Karpas-422 (cell line): ENCODE measurements around the gene CYP1A2. TPM values are rescaled to one million over a fixed set of nuclear protein-coding genes. Genes with fewer than 3 reads are reported as not detected.
"Not testable (repeated sequence)": the region's sequence is repeated elsewhere in the genome, so short reads cannot be mapped to it uniquely, and the experiment has no call there.

Experiments used
- DNase-seq: peaks from one replicate; pipeline ENCODE4 v3.0.0-alpha.2; 2015
- H2AFZ ChIP-seq: fragments of 200-600 bp; sonication (generic); 2 replicates; pipeline ENCODE4 v1.6.1; 2014; ENCODE audit warnings: antibody characterized with exemption, low read length, mixed read lengths
- H3K27ac ChIP-seq: fragments of 200-600 bp; sonication (generic); 2 replicates; pipeline ENCODE4 v1.5.1; 2014; ENCODE audit warnings: mild to moderate bottlenecking, low read length, moderate library complexity
- H3K27me3 ChIP-seq: fragments of 200-600 bp; sonication (generic); 2 replicates; pipeline ENCODE4 v1.6.1; 2014; ENCODE audit warnings: low read length, mixed read lengths
- H3K36me3 ChIP-seq: fragments of 200-600 bp; sonication (generic); 2 replicates; pipeline ENCODE4 v1.6.1; 2014; ENCODE audit warnings: low read length, mixed read lengths; ENCODE audit not compliant: insufficient read depth
- H3K4me1 ChIP-seq: fragments of 200-600 bp; sonication (generic); 2 replicates; pipeline ENCODE4 v1.6.1; 2014; ENCODE audit warnings: mild to moderate bottlenecking, low read length, mixed read lengths
- H3K4me2 ChIP-seq: fragments of 200-600 bp; sonication (generic); 2 replicates; pipeline ENCODE4 v1.6.1; 2014; ENCODE audit warnings: low read length, low read depth, mild to moderate bottlenecking; ENCODE audit not compliant: poor library complexity, severe bottlenecking
- H3K4me3 ChIP-seq: fragments of 200-600 bp; sonication (generic); 2 replicates; pipeline ENCODE4 v1.5.1; 2014; ENCODE audit warnings: mild to moderate bottlenecking, antibody characterized with exemption, low read length, mixed read lengths
- H3K79me2 ChIP-seq: fragments of 200-600 bp; sonication (generic); 2 replicates; pipeline ENCODE4 v1.6.1; 2014; ENCODE audit warnings: mild to moderate bottlenecking, low read length, mixed read lengths
- H3K9ac ChIP-seq: fragments of 200-600 bp; sonication (generic); 2 replicates; pipeline ENCODE4 v1.6.0; 2014; ENCODE audit warnings: low read length
- H3K9me2 ChIP-seq: fragments of 200-600 bp; sonication (generic), shearing (Covaris generic); replicated peaks from 2 replicates; pipeline ENCODE4 v1.6.0; 2014; ENCODE audit warnings: mild to moderate bottlenecking, low read length, moderate library complexity; ENCODE audit not compliant: insufficient read depth
- H3K9me3 ChIP-seq: fragments of 300-700, 200-600 bp; sonication (generic); 2 replicates; pipeline ENCODE4 v1.6.1; 2014; ENCODE audit warnings: low read length, mixed read lengths
- H4K20me1 ChIP-seq: fragments of 200-600 bp; sonication (generic); 2 replicates; pipeline ENCODE4 v1.6.1; 2014; ENCODE audit warnings: mild to moderate bottlenecking, antibody characterized with exemption, low read length, low read depth; ENCODE audit not compliant: insufficient read depth
- total RNA-seq: library from RNA; depleted of rRNA; stranded (reverse); fragments of >200 nt; shearing (Covaris generic); gene quantifications from 2 replicates; pipeline ENCODE4 v1.2.3, GENCODE V29; 2014; ENCODE audit warnings: low replicate concordance

The CYP1A2 gene
- total RNA-seq, 1 experiment from 2014 or later, result not detected

- H3K79me2 ChIP-seq, result peaks cover 28% of the 10 kb centered on the region
- H3K9me2 ChIP-seq, result no peaks in the 10 kb centered on the region
- peak overlapping the region; percentile 99 for H3K9ac ChIP-seq
- H4K20me1 ChIP-seq, result no peaks in the 10 kb centered on the region
- H3K36me3 ChIP-seq, result no peaks in the 10 kb centered on the region; the same call in 1 of the 2 replicates
- H3K4me1 ChIP-seq, result peaks cover 90% of the 10 kb centered on the region
- no peak overlapping the region for H2AFZ ChIP-seq
- H3K4me3 ChIP-seq, result peak overlapping the region; percentile 94
- H3K9me3 ChIP-seq, result no peaks in the 10 kb centered on the region
- peak overlapping the region; percentile 100 for H3K27ac ChIP-seq
- H3K4me2 ChIP-seq, result peak overlapping the region; percentile 92
- H3K27me3 ChIP-seq, result no peaks in the 10 kb centered on the region
- peak; percentile 96 for DNase-seq
Observed at GRCh38 chr15:74782259-74783071, 33.8 kb downstream of the CYP1A2 start.

- H3K27ac ChIP-seq, result peak overlapping the region; percentile 100
- peaks cover 28% of the 10 kb centered on the region for H3K79me2 ChIP-seq
- no peak overlapping the region for H2AFZ ChIP-seq
- peaks cover 90% of the 10 kb centered on the region for H3K4me1 ChIP-seq
- peak overlapping the region; percentile 94 for H3K4me3 ChIP-seq
- H4K20me1 ChIP-seq, result no peaks in the 10 kb centered on the region; the same call in 1 of the 2 replicates
- peak overlapping the region; percentile 92 for H3K4me2 ChIP-seq
- H3K9me2 ChIP-seq, result no peaks in the 10 kb centered on the region
- DNase-seq, result peak; percentile 97
- no peaks in the 10 kb centered on the region for H3K9me3 ChIP-seq
- H3K9ac ChIP-seq, result peak overlapping the region; percentile 99
- H3K36me3 ChIP-seq, result peaks cover 2% of the 10 kb centered on the region; the same call in 1 of the 2 replicates
- H3K27me3 ChIP-seq, result no peaks in the 10 kb centered on the region
Observed at GRCh38 chr15:74783072-74783807, 34.6 kb downstream of the CYP1A2 start.

DNA sequence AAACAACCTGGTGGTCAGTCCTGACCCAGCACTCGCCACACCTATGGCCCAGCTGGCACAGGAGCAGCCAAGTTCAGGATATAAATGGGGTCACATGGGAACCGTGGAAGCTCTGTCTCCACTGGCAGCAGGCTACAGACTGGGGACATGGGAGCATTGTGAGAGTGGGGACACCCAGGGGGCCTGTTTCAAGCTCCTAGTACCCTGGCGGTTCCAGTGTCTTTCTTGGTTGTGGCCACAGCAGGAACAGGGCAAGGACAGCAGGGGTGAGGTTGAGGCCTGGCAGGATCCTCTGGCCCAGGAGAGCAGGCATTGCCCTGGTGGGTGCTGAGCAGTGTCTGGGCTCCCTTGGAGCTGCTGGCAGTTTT is 35.1 kb downstream of the CYP1A2 start:
- Histone ChIP-seq H3K9ac (peak overlapping the region; percentile 99), H3K79me2 (peaks cover 28% of the 10 kb centered on the region), H2AFZ (no peak overlapping the region), H3K4me1 (peaks cover 89% of the 10 kb centered on the region), H3K4me2 (peak overlapping the region; percentile 92), H3K27me3 (no peaks in the 10 kb centered on the region), H3K36me3 (peaks cover 4% of the 10 kb centered on the region; the same call in 1 of the 2 replicates), H3K27ac (peak overlapping the region; percentile 100), H3K9me2 (no peaks in the 10 kb centered on the region), H3K9me3 (no peaks in the 10 kb centered on the region), H4K20me1 (no peaks in the 10 kb centered on the region; the same call in 1 of the 2 replicates), H3K4me3 (peak overlapping the region; percentile 94)
- no peak for DNase-seq

- Histone ChIP-seq H4K20me1 (no peaks in the 10 kb centered on the region; the same call in 1 of the 2 replicates), H3K79me2 (peaks cover 29% of the 10 kb centered on the region), H3K9ac (peak overlapping the region; percentile 99), H3K9me3 (no peaks in the 10 kb centered on the region), H2AFZ (no peak overlapping the region), H3K4me1 (peaks cover 88% of the 10 kb centered on the region), H3K4me3 (peak overlapping the region; percentile 94), H3K4me2 (peak overlapping the region; percentile 92), H3K27ac (peak overlapping the region; percentile 100), H3K9me2 (no peaks in the 10 kb centered on the region), H3K36me3 (peaks cover 5% of the 10 kb centered on the region; the same call in 1 of the 2 replicates), H3K27me3 (no peaks in the 10 kb centered on the region)
- peak; percentile 84 for DNase-seq
Observed at GRCh38 chr15:74784426-74785193, 36.0 kb downstream of the CYP1A2 start.

DNA sequence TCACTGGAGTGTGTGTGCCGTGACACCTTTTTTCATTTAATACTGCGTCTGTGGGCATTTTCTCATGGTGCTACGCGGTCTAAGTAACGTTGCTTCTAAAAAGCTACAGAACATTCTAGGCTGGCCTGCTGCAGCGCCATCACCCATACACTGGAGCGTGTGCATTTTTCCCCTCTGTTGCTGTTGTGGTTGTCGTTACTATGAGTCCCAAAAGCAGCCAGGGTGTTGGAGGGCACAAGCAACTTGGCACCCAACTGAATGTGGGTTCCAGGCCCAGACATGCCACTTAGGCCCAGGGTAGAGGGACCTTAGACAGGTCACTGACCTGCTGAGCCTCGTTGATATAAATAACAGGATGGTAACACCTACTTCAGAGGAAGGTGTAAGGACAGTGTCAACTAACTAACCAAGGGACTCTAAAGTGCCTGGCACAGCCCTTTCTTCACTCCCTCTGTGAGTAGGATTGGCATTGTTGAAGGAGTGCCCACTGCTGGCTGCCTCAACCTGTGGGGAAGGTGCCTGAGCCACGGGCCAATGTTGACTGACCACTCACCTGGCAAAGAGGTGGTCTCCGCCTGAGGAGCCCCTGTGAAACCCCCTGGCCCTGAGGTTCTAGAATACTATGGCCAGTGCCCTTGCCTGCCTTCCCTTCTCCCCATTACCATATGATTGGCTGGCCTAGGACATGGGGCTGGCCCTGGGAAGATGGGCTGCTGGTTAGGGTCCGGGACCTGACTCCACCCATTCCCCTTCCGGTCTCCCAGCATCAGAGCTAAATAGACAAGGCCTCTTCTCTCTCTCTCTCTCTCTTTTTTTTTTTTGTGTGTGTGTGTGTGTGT is 36.8 kb downstream of the CYP1A2 start:
- Histone ChIP-seq H3K4me2 (peak overlapping the region; percentile 92), H3K9me2 (no peaks in the 10 kb centered on the region), H3K79me2 (peaks cover 37% of the 10 kb centered on the region), H3K4me3 (peak overlapping the region; percentile 94), H3K9me3 (no peaks in the 10 kb centered on the region), H3K9ac (peak overlapping the region; percentile 99), H3K36me3 (peaks cover 7% of the 10 kb centered on the region; the same call in 1 of the 2 replicates), H3K4me1 (peaks cover 88% of the 10 kb centered on the region), H3K27ac (peak overlapping the region; percentile 100), H4K20me1 (no peaks in the 10 kb centered on the region; the same call in 1 of the 2 replicates), H3K27me3 (no peaks in the 10 kb centered on the region), H2AFZ (no peak overlapping the region)
- peak; percentile 92 for DNase-seq

GRCh38 chr15:74786081-74786480 is 37.4 kb downstream of the CYP1A2 start:
- Histone ChIP-seq H3K4me1 (peaks cover 88% of the 10 kb centered on the region), H3K79me2 (peaks cover 43% of the 10 kb centered on the region), H3K9ac (peak overlapping the region; percentile 99), H3K4me3 (peak overlapping the region; percentile 94), H3K27ac (peak overlapping the region; percentile 100), H3K36me3 (peaks cover 11% of the 10 kb centered on the region), H3K4me2 (peak overlapping the region; percentile 92)
- H3K9me3 ChIP-seq, H4K20me1 ChIP-seq, H3K27me3 ChIP-seq, H2AFZ ChIP-seq, H3K9me2 ChIP-seq: not testable (repeated sequence)
- DNase-seq, result peak; percentile 69

- DNase-seq, result peak; percentile 90
- H4K20me1 ChIP-seq, result no peaks in the 10 kb centered on the region; the same call in 1 of the 2 replicates
- no peaks in the 10 kb centered on the region for H3K9me2 ChIP-seq
- peaks cover 45% of the 10 kb centered on the region for H3K79me2 ChIP-seq
- H3K4me2 ChIP-seq, result peak overlapping the region; percentile 92
- H3K9me3 ChIP-seq, result no peaks in the 10 kb centered on the region
- H3K27me3 ChIP-seq, result no peaks in the 10 kb centered on the region
- no peak overlapping the region for H2AFZ ChIP-seq
- H3K27ac ChIP-seq, result peak overlapping the region; percentile 100
- peaks cover 15% of the 10 kb centered on the region for H3K36me3 ChIP-seq
- peak overlapping the region; percentile 94 for H3K4me3 ChIP-seq
- peaks cover 88% of the 10 kb centered on the region for H3K4me1 ChIP-seq
- H3K9ac ChIP-seq, result peak overlapping the region; percentile 99
Observed at GRCh38 chr15:74786551-74787165, 38.0 kb downstream of the CYP1A2 start.
